ENCODE results near the gene STAG1.
"Not testable (repeated sequence)": the region's sequence is repeated elsewhere in the genome, so short reads cannot be mapped to it uniquely, and the experiment has no call there.

STAG1 gene

DNA sequence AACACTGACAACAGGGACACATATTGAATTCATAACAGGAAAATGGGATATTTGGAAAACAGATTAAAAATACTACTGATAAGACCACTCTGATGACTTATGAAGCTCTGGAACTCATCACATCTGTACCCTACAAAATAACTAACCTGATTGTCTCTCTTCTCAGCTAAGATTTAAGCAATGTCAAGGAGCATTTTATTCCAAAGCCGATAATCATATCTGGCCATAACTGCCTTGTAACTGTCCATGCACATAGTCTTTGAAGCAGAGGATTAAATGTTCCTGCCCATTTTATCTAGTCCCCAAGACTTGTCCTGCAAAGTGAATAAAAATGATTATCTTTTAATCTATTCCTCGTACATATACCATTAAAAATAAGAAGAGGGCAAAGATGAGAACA lies 234.1 kb downstream of the STAG1 start:
- no peaks in the 10 kb centered on the region for H3K9me3 ChIP-seq (ENCODE audit: insufficient read depth, low read length)
- H3K36me3 ChIP-seq (ENCODE audit: low read length) = peaks cover 15% of the 10 kb centered on the region; the same call in 1 of the 2 replicates
- TF ChIP-seq, protein P1, sequence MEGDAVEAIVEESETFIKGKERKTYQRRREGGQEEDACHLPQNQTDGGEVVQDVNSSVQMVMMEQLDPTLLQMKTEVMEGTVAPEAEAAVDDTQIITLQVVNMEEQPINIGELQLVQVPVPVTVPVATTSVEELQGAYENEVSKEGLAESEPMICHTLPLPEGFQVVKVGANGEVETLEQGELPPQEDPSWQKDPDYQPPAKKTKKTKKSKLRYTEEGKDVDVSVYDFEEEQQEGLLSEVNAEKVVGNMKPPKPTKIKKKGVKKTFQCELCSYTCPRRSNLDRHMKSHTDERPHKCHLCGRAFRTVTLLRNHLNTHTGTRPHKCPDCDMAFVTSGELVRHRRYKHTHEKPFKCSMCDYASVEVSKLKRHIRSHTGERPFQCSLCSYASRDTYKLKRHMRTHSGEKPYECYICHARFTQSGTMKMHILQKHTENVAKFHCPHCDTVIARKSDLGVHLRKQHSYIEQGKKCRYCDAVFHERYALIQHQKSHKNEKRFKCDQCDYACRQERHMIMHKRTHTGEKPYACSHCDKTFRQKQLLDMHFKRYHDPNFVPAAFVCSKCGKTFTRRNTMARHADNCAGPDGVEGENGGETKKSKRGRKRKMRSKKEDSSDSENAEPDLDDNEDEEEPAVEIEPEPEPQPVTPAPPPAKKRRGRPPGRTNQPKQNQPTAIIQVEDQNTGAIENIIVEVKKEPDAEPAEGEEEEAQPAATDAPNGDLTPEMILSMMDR (IDR thresholded peaks at IDR 0.05; ENCODE audit: insufficient read depth, low read length, poor library complexity, severe bottlenecking) = no peak
- no peak for TF ChIP-seq EZH2phosphoT487 (conservative IDR thresholded peaks at IDR 0.05; ENCODE audit: low read length)
- no peaks in the 10 kb centered on the region for H3K27me3 ChIP-seq (ENCODE audit: low read length)
- no peak overlapping the region for H3K9ac ChIP-seq (ENCODE audit: low read length)
- no peaks in the 10 kb centered on the region for H4K20me1 ChIP-seq (ENCODE audit: low read depth, low read length)
- H3K4me3 ChIP-seq (ENCODE audit: insufficient read depth, low read length, poor library complexity, severe bottlenecking) = no peak overlapping the region
- peaks cover 14% of the 10 kb centered on the region; the same call in 1 of the 2 replicates for H3F3A ChIP-seq (ENCODE audit: insufficient read depth)
- 0 out of 2 replicates have a peak, but pooled peaks cover 3% of the 10 kb centered on the region for H3K79me2 ChIP-seq (ENCODE audit: insufficient read depth, low read length)
- H3K4me2 ChIP-seq (ENCODE audit: low read depth, low read length, poor library complexity, severe bottlenecking) = no peak overlapping the region
- no peak overlapping the region for H3K27ac ChIP-seq (ENCODE audit: low read depth, low read length)
- no peak overlapping the region for H2AFZ ChIP-seq (ENCODE audit: low read depth, low read length, severe bottlenecking)
- no peaks in the 10 kb centered on the region for H3K9me2 ChIP-seq (replicated peaks; ENCODE audit: insufficient read depth, low read length)

- Histone ChIP-seq H2AFZ (ENCODE audit: low read depth, low read length, severe bottlenecking) (no peak overlapping the region), H3K36me3 (ENCODE audit: low read length) (peaks cover 15% of the 10 kb centered on the region; the same call in 1 of the 2 replicates), H3K9me2 (replicated peaks; ENCODE audit: insufficient read depth, low read length) (no peaks in the 10 kb centered on the region), H3K4me3 (ENCODE audit: insufficient read depth, low read length, poor library complexity, severe bottlenecking) (no peak overlapping the region), H4K20me1 (ENCODE audit: low read depth, low read length) (no peaks in the 10 kb centered on the region), H3K79me2 (ENCODE audit: insufficient read depth, low read length) (0 out of 2 replicates have a peak, but pooled peaks cover 6% of the 10 kb centered on the region), H3K4me2 (ENCODE audit: low read depth, low read length, poor library complexity, severe bottlenecking) (no peak overlapping the region), H3K9ac (ENCODE audit: low read length) (no peak overlapping the region), H3K27ac (ENCODE audit: low read depth, low read length) (no peak overlapping the region), H3K9me3 (ENCODE audit: insufficient read depth, low read length) (no peaks in the 10 kb centered on the region), H3F3A (ENCODE audit: insufficient read depth) (peaks cover 13% of the 10 kb centered on the region; the same call in 1 of the 2 replicates), H3K27me3 (ENCODE audit: low read length) (no peaks in the 10 kb centered on the region)
- TF ChIP-seq, protein P1 (IDR thresholded peaks at IDR 0.05; ENCODE audit: insufficient read depth, low read length, poor library complexity, severe bottlenecking) = no peak
Observed at GRCh38 chr3:136516656-136517055, 235.5 kb downstream of the STAG1 start.

- TF ChIP-seq, protein P1 (IDR thresholded peaks at IDR 0.05; ENCODE audit: insufficient read depth, low read length, poor library complexity, severe bottlenecking) = no peak
- TF ChIP-seq EZH2phosphoT487 (conservative IDR thresholded peaks at IDR 0.05; ENCODE audit: low read length) = no peak
- peaks cover 7% of the 10 kb centered on the region; the same call in 1 of the 2 replicates for H3F3A ChIP-seq (ENCODE audit: insufficient read depth)
- H3K4me2 ChIP-seq (ENCODE audit: low read depth, low read length, poor library complexity, severe bottlenecking) = no peak overlapping the region
- H4K20me1 ChIP-seq (ENCODE audit: low read depth, low read length) = no peaks in the 10 kb centered on the region
- H3K9me3 ChIP-seq (ENCODE audit: insufficient read depth, low read length) = no peaks in the 10 kb centered on the region
- no peak overlapping the region for H2AFZ ChIP-seq (ENCODE audit: low read depth, low read length, severe bottlenecking)
- H3K4me3 ChIP-seq (ENCODE audit: insufficient read depth, low read length, poor library complexity, severe bottlenecking) = no peak overlapping the region
- peaks cover 12% of the 10 kb centered on the region; the same call in 1 of the 2 replicates for H3K36me3 ChIP-seq (ENCODE audit: low read length)
- H3K9ac ChIP-seq (ENCODE audit: low read length) = no peak overlapping the region
- 0 out of 2 replicates have a peak, but pooled peaks cover 6% of the 10 kb centered on the region for H3K79me2 ChIP-seq (ENCODE audit: insufficient read depth, low read length)
- H3K27ac ChIP-seq (ENCODE audit: low read depth, low read length) = no peak overlapping the region
- H3K27me3 ChIP-seq (ENCODE audit: low read length) = no peaks in the 10 kb centered on the region
- no peaks in the 10 kb centered on the region for H3K9me2 ChIP-seq (replicated peaks; ENCODE audit: insufficient read depth, low read length)
Observed at GRCh38 chr3:136516095-136516494, 236.1 kb downstream of the STAG1 start.

- H3K79me2 ChIP-seq (ENCODE audit: insufficient read depth, low read length); H3K36me3 ChIP-seq (ENCODE audit: low read length); H2AFZ ChIP-seq (ENCODE audit: low read depth, low read length, severe bottlenecking); H3K4me2 ChIP-seq (ENCODE audit: low read depth, low read length, poor library complexity, severe bottlenecking); H3K9me2 ChIP-seq (replicated peaks; ENCODE audit: insufficient read depth, low read length); H3K9me3 ChIP-seq (ENCODE audit: insufficient read depth, low read length); H4K20me1 ChIP-seq (ENCODE audit: low read depth, low read length); H3K27me3 ChIP-seq (ENCODE audit: low read length); H3F3A ChIP-seq (ENCODE audit: insufficient read depth); H3K4me3 ChIP-seq (ENCODE audit: insufficient read depth, low read length, poor library complexity, severe bottlenecking); H3K9ac ChIP-seq (ENCODE audit: low read length); H3K27ac ChIP-seq (ENCODE audit: low read depth, low read length): not testable (repeated sequence)
Observed at GRCh38 chr3:136514533-136514932, 237.6 kb downstream of the STAG1 start.

All from SU-DHL-6 (cell line).